Measurements from ENCODE around the gene TMCO2.

Gene TMCO2

GRCh38 chr1:40265919-40266318 is 18.2 kb downstream of the TMCO2 start:
- H3K4me3 ChIP-seq (ENCODE audit: low read depth, low read length): no peak overlapping the region
- DNase-seq (ENCODE audit: low read depth): no peak
- no peak for TF ChIP-seq CTCF (IDR thresholded peaks at IDR 0.05; ENCODE audit: insufficient read depth, low read depth, low read length, missing control alignments)

GRCh38 chr1:40266786-40267535 is 19.2 kb downstream of the TMCO2 start:
- no peak overlapping the region for H3K4me3 ChIP-seq (ENCODE audit: low read depth, low read length)
- no peak for TF ChIP-seq CTCF (IDR thresholded peaks at IDR 0.05; ENCODE audit: insufficient read depth, low read depth, low read length, missing control alignments)
- no peak for DNase-seq (ENCODE audit: low read depth)

- no peak overlapping the region for H3K4me3 ChIP-seq (ENCODE audit: low read depth, low read length)
- DNase-seq (ENCODE audit: low read depth): no peak
- TF ChIP-seq CTCF (IDR thresholded peaks at IDR 0.05; ENCODE audit: insufficient read depth, low read depth, low read length, missing control alignments): no peak
Observed at GRCh38 chr1:40267767-40268187, 20.0 kb downstream of the TMCO2 start.

GRCh38 chr1:40268211-40268610 is 20.5 kb downstream of the TMCO2 start:
- no peak overlapping the region for H3K4me3 ChIP-seq (ENCODE audit: low read depth, low read length)
- TF ChIP-seq CTCF (IDR thresholded peaks at IDR 0.05; ENCODE audit: insufficient read depth, low read depth, low read length, missing control alignments): no peak
- no peak for DNase-seq (ENCODE audit: low read depth)

GRCh38 chr1:40270152-40270834 is 22.6 kb downstream of the TMCO2 start:
- TF ChIP-seq CTCF (IDR thresholded peaks at IDR 0.05; ENCODE audit: insufficient read depth, low read depth, low read length, missing control alignments): no peak
- no peak for DNase-seq (ENCODE audit: low read depth)
- no peak overlapping the region for H3K4me3 ChIP-seq (ENCODE audit: low read depth, low read length)

- no peak overlapping the region for H3K4me3 ChIP-seq (ENCODE audit: low read depth, low read length)
- no peak for TF ChIP-seq CTCF (IDR thresholded peaks at IDR 0.05; ENCODE audit: insufficient read depth, low read depth, low read length, missing control alignments)
- DNase-seq (ENCODE audit: low read depth): no peak
Observed at GRCh38 chr1:40272653-40273213, 25.0 kb downstream of the TMCO2 start.
